OCI-LY7 (cell line): ENCODE data around the gene HOXA3. TPM values are rescaled to one million over a fixed set of nuclear protein-coding genes. Genes with fewer than 3 reads are reported as not detected.

Experiments used
- BruUV-seq: library from RNA; stranded (reverse); fragments of 400-500 nt; replicated peaks from 2 replicates; lab custom pipeline; 2021; lab: Mats Ljungman, UMichigan
- CTCF ChIA-PET: fragments of 300-600 bp; sonication (Branson Sonifier 250); formaldehyde crosslinking; loops from one replicate; lab custom pipeline; 2022; ENCODE audit warnings: antibody characterized with exemption; ENCODE audit not compliant: unreplicated experiment; lab: Charles Lee
- POLR2A ChIA-PET: fragments of 300-600 bp; sonication (Branson Sonifier 250); formaldehyde crosslinking; loops from one replicate; lab custom pipeline; 2022; ENCODE audit warnings: antibody characterized with exemption; lab: Charles Lee
- DNase-seq: peaks from one replicate; pipeline ENCODE4 v3.0.0-alpha.2; 2015; ENCODE audit warnings: low spot score
- H2AFZ ChIP-seq: fragments of 200-600 bp; sonication (generic), shearing (Covaris generic); 2 replicates; pipeline ENCODE4 v1.6.1; 2014; ENCODE audit warnings: mild to moderate bottlenecking, antibody characterized with exemption, low read length, moderate library complexity
- H3K27ac ChIP-seq: fragments of 200-600 bp; sonication (generic); 2 replicates; pipeline ENCODE4 v1.5.1; 2014; ENCODE audit warnings: mixed run types, low read depth, mild to moderate bottlenecking, moderate library complexity, low read length, inconsistent platforms; ENCODE audit not compliant: poor library complexity, severe bottlenecking
- H3K36me3 ChIP-seq: fragments of 200-600 bp; sonication (generic); 2 replicates; pipeline ENCODE4 v1.6.1; 2014; ENCODE audit warnings: mild to moderate bottlenecking, antibody characterized with exemption, low read length, moderate library complexity, mixed read lengths; ENCODE audit not compliant: insufficient read depth
- H3K4me1 ChIP-seq: fragments of 200-600 bp; sonication (generic); 2 replicates; pipeline ENCODE4 v1.5.1; 2014; ENCODE audit warnings: mild to moderate bottlenecking, low read length; ENCODE audit not compliant: insufficient read depth, poor library complexity, severe bottlenecking
- H3K4me2 ChIP-seq: fragments of 200-600 bp; sonication (generic); 2 replicates; pipeline ENCODE4 v1.6.1; 2014; ENCODE audit warnings: mild to moderate bottlenecking, low read length
- H3K4me3 ChIP-seq: fragments of 200-600 bp; sonication (generic); 2 replicates; pipeline ENCODE4 v1.5.1; 2014; ENCODE audit warnings: mild to moderate bottlenecking, low read depth, low read length; ENCODE audit not compliant: poor library complexity, severe bottlenecking
- H3K79me2 ChIP-seq: fragments of 200-600 bp; sonication (generic); 2 replicates; pipeline ENCODE4 v1.6.1; 2016; ENCODE audit warnings: low read depth, mild to moderate bottlenecking, low read length, moderate library complexity, mixed read lengths; ENCODE audit not compliant: insufficient read depth
- H3K9me2 ChIP-seq: fragments of 200-600 bp; sonication (generic); 2 replicates; pipeline ENCODE4 v1.6.1; 2016; ENCODE audit warnings: mild to moderate bottlenecking, low read length, mixed read lengths; ENCODE audit not compliant: insufficient read depth
- H3K9me3 ChIP-seq: fragments of 200-600 bp; sonication (generic); 2 replicates; pipeline ENCODE4 v1.6.1; 2014; ENCODE audit warnings: mild to moderate bottlenecking, mixed run types, low read length, mixed read lengths
- H4K20me1 ChIP-seq: fragments of 200-600 bp; sonication (generic); 2 replicates; pipeline ENCODE4 v1.6.1; 2014; ENCODE audit warnings: mild to moderate bottlenecking, antibody characterized with exemption, low read length, moderate library complexity, mixed read lengths; ENCODE audit not compliant: insufficient read depth
- EZH2phosphoT487 ChIP-seq: fragments of 200-600 bp; sonication (generic); IDR thresholded peaks from 2 replicates; pipeline ENCODE4 v1.6.1; 2018; ENCODE audit warnings: low read depth, borderline replicate concordance, mild to moderate bottlenecking, mixed run types, antibody characterized with exemption, low read length, moderate library complexity, mixed read lengths
- intact Hi-C: fragments of 100-400 bp; cut with micrococcal nuclease; formaldehyde crosslinking; loops from one replicate; pipeline ENCODE4 v1.10.0; 2022; ENCODE audit not compliant: unreplicated experiment
- total RNA-seq, 2 experiments: library from RNA; depleted of rRNA in 1 of 2; stranded (reverse); fragments of >200 nt in 1 of 2; shearing (Covaris generic) in 1 of 2; gene quantifications; 2 replicates each; pipeline ENCODE4 v1.2.3, GENCODE V29; 2014 to 2022
- TF ChIP-seq, protein P1 (sequence below): fragments of 200-600 bp; sonication (generic); conservative IDR thresholded peaks from 2 replicates; pipeline ENCODE4 v1.5.1; 2014; ENCODE audit warnings: mild to moderate bottlenecking, antibody characterized with exemption, low read length, moderate library complexity, mixed read lengths

Gene HOXA3
- total RNA-seq, 2 experiments from 2014 or later = 0.41 to 2.7 TPM

DNA sequence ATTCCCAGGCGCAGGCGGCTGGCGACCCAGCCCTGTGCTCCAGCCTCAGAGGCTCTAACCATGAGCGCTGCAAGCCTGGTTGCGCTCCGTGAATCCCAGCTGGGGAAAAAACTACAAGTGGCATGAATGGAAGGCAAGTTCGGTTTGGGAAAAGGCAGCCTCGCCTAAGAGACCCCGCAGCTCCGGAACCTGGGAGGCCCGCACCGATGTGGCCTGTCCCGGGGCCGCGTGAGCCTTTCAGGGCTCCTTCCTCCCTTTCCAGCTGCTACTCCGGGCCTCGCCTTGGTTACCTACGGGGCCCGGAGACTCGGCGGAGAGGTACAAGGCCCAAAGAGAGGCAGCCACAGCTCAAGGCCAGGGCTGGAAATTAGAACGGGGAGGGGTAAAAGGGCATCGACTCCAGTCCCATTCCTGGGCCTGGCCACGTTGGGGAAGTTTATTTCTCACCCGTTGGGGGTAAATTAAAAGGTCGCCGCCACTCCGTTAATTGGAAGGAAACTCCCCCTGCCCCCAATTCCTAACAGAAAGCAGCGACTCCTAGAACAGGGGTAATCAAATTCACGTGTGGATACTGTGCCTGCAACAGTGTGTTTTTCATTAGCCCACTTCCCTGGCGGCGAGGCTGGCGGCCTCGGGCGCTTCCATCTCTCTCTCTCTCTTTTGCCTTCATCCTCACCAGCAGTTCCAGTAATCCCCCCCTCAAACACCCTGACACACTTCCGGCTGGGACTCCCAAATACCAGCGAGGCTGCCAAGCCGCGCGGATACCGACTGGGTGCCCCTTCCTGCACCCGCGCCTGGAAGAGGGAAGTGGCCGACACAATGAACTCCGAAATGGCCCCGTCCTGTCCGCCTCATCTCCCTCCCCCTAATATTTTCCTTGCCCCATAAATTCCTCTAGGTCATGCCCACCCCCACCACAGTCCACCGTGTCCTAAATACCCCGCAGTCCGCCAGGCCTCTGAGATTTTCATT is 14.4 kb upstream of the HOXA3 start:
- no peak overlapping the region for H2AFZ ChIP-seq
- BruUV-seq = no TSS peak
- no peak overlapping the region for H3K4me2 ChIP-seq
- H3K9me3 ChIP-seq = no peaks in the 10 kb centered on the region
- intact Hi-C loops = no loop called here
- no peaks in the 10 kb centered on the region for H3K79me2 ChIP-seq
- no peaks in the 10 kb centered on the region for H3K36me3 ChIP-seq
- TF ChIP-seq, protein P1, sequence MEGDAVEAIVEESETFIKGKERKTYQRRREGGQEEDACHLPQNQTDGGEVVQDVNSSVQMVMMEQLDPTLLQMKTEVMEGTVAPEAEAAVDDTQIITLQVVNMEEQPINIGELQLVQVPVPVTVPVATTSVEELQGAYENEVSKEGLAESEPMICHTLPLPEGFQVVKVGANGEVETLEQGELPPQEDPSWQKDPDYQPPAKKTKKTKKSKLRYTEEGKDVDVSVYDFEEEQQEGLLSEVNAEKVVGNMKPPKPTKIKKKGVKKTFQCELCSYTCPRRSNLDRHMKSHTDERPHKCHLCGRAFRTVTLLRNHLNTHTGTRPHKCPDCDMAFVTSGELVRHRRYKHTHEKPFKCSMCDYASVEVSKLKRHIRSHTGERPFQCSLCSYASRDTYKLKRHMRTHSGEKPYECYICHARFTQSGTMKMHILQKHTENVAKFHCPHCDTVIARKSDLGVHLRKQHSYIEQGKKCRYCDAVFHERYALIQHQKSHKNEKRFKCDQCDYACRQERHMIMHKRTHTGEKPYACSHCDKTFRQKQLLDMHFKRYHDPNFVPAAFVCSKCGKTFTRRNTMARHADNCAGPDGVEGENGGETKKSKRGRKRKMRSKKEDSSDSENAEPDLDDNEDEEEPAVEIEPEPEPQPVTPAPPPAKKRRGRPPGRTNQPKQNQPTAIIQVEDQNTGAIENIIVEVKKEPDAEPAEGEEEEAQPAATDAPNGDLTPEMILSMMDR = no peak
- no peak for TF ChIP-seq EZH2phosphoT487
- no peaks in the 10 kb centered on the region for H3K9me2 ChIP-seq
- no peaks in the 10 kb centered on the region for H3K4me1 ChIP-seq
- no peak overlapping the region for H3K4me3 ChIP-seq
- POLR2A ChIA-PET = no interaction called here
- H4K20me1 ChIP-seq = no peaks in the 10 kb centered on the region
- no peak overlapping the region for H3K27ac ChIP-seq
- no peak for DNase-seq
- CTCF ChIA-PET = no interaction called here

DNA sequence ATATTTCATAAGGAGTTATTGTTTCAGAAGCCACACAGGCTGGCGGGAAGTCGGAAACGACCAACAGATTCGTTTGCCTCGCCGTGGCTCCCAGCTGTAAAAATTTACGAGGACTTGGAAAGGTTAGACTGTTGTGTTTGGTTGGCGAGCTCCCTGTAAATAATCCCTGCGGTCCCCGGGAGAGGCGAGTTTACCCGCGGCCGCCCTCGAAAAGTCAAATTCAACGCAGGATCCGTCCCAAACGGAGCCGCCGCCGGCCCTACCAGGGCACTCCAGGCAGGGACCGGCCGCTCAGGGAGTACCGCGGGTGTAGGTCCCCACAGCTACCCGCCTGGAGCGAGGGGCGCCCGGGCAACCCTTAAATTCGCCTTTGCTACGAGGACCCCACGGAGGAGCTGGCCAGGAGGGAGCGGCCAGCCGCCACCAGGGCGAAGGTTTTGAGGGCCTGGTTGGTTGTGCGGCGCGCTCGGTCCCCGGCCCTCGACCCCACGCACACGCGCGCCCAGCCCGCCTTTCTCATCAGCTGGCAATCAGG is 13.7 kb upstream of the HOXA3 start:
- H3K4me3 ChIP-seq = no peak overlapping the region

More for the DNA sequence above, 13.7 kb upstream of the HOXA3 start:
- no peak overlapping the region for H3K27ac ChIP-seq
- no peak overlapping the region for H3K4me2 ChIP-seq
- H3K79me2 ChIP-seq = no peaks in the 10 kb centered on the region
- no peaks in the 10 kb centered on the region for H3K9me2 ChIP-seq
- BruUV-seq = no TSS peak
- H3K4me1 ChIP-seq = no peaks in the 10 kb centered on the region
- intact Hi-C loops = no loop called here
- H4K20me1 ChIP-seq = no peaks in the 10 kb centered on the region
- DNase-seq = no peak
- H2AFZ ChIP-seq = no peak overlapping the region
- H3K9me3 ChIP-seq = no peaks in the 10 kb centered on the region
- ChIA-PET CTCF (no interaction called here), POLR2A (no interaction called here)
- no peaks in the 10 kb centered on the region for H3K36me3 ChIP-seq
- TF ChIP-seq, protein P1 = no peak
- no peak for TF ChIP-seq EZH2phosphoT487
